ENCODE measurements around the gene LRPAP1. TPM values are rescaled to one million over a fixed set of nuclear protein-coding genes. Genes with fewer than 3 reads are reported as not detected.

Gene LRPAP1
- total RNA-seq, 1 experiment from 2014 or later, result 171 TPM

- no TSS peak for BruUV-seq (replicated peaks)
- H3K27ac ChIP-seq (ENCODE audit: low read depth, low read length, poor library complexity, severe bottlenecking), result no peak overlapping the region
- no peak overlapping the region for H3K4me3 ChIP-seq (ENCODE audit: low read depth, low read length, poor library complexity, severe bottlenecking)
- no peaks in the 10 kb centered on the region for H3K9me3 ChIP-seq (ENCODE audit: low read depth, low read length, poor library complexity, severe bottlenecking)
- H3K36me3 ChIP-seq (ENCODE audit: insufficient read depth, low read length, poor library complexity, severe bottlenecking), result no peaks in the 10 kb centered on the region
- ChIA-PET CTCF (no interaction called here), POLR2A (ENCODE audit: low non-redundant PET) (no interaction called here)
- intact Hi-C loops (cut with micrococcal nuclease; ENCODE audit: unreplicated experiment), result no loop called here
- TF ChIP-seq EZH2 (IDR thresholded peaks at IDR 0.05; ENCODE audit: borderline replicate concordance, low read depth, low read length, poor library complexity, severe bottlenecking), result no peak
- TF ChIP-seq, protein P1, sequence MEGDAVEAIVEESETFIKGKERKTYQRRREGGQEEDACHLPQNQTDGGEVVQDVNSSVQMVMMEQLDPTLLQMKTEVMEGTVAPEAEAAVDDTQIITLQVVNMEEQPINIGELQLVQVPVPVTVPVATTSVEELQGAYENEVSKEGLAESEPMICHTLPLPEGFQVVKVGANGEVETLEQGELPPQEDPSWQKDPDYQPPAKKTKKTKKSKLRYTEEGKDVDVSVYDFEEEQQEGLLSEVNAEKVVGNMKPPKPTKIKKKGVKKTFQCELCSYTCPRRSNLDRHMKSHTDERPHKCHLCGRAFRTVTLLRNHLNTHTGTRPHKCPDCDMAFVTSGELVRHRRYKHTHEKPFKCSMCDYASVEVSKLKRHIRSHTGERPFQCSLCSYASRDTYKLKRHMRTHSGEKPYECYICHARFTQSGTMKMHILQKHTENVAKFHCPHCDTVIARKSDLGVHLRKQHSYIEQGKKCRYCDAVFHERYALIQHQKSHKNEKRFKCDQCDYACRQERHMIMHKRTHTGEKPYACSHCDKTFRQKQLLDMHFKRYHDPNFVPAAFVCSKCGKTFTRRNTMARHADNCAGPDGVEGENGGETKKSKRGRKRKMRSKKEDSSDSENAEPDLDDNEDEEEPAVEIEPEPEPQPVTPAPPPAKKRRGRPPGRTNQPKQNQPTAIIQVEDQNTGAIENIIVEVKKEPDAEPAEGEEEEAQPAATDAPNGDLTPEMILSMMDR (conservative IDR thresholded peaks at IDR 0.05; ENCODE audit: low read depth, low read length), result no peak
- no peaks in the 10 kb centered on the region for H3K4me1 ChIP-seq (ENCODE audit: insufficient read depth, low read length, poor library complexity, severe bottlenecking)
- H3K27me3 ChIP-seq (replicated peaks; ENCODE audit: insufficient read depth, low read depth, low read length, poor library complexity), result no peaks in the 10 kb centered on the region
- DNase-seq (ENCODE audit: low spot score), result no peak
Observed at GRCh38 chr4:3464911-3465697, 67.1 kb downstream of the LRPAP1 start.

DNA sequence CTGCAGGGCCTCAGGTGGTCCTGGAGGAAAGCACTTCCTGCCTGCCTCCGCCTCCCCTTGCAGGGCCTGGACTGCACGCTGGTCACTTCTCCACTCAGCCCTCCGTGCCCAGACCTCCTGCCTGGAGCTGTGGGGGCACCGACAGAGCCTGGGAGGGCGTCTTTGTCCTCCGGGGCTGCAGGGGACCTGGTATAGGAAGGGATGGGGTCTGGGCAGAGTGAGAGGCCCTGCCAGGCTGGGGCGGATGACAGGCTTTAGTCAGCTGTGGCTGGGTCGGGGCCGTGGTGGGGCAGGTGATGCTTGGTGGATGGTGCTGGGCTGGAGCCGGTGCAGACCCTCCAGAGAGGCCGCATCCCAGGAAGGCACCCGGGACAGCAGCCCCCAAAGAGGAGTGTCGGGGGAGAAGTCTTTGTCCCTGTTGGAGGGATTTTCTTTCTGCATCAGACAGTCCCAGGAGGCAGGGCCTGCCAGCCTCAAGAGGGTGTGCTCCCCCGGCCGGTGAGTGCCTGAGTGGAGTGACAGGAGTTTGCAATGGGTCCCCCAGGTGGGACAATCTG is 67.8 kb downstream of the LRPAP1 start:
- Histone ChIP-seq H3K36me3 (ENCODE audit: insufficient read depth, low read length, poor library complexity, severe bottlenecking) (no peaks in the 10 kb centered on the region), H3K4me1 (ENCODE audit: insufficient read depth, low read length, poor library complexity, severe bottlenecking) (no peaks in the 10 kb centered on the region), H3K27ac (ENCODE audit: low read depth, low read length, poor library complexity, severe bottlenecking) (no peak overlapping the region), H3K4me3 (ENCODE audit: low read depth, low read length, poor library complexity, severe bottlenecking) (no peak overlapping the region), H3K9me3 (ENCODE audit: low read depth, low read length, poor library complexity, severe bottlenecking) (no peaks in the 10 kb centered on the region), H3K27me3 (replicated peaks; ENCODE audit: insufficient read depth, low read depth, low read length, poor library complexity) (no peaks in the 10 kb centered on the region)
- no TSS peak for BruUV-seq (replicated peaks)
- CTCF ChIA-PET, result no interaction called here
- TF ChIP-seq EZH2 (IDR thresholded peaks at IDR 0.05; ENCODE audit: borderline replicate concordance, low read depth, low read length, poor library complexity, severe bottlenecking), result no peak
- TF ChIP-seq, protein P1 (conservative IDR thresholded peaks at IDR 0.05; ENCODE audit: low read depth, low read length), result no peak
- DNase-seq (ENCODE audit: low spot score), result no peak
- POLR2A ChIA-PET (ENCODE audit: low non-redundant PET), result no interaction called here
- intact Hi-C loops (cut with micrococcal nuclease; ENCODE audit: unreplicated experiment), result no loop called here

- CTCF ChIA-PET, result no interaction called here
- no peaks in the 10 kb centered on the region for H3K27me3 ChIP-seq (replicated peaks; ENCODE audit: insufficient read depth, low read depth, low read length, poor library complexity)
- POLR2A ChIA-PET (ENCODE audit: low non-redundant PET), result no interaction called here
Observed at GRCh38 chr4:3463556-3464348, 68.5 kb downstream of the LRPAP1 start.

More at GRCh38 chr4:3463556-3464348, 68.5 kb downstream of the LRPAP1 start:
- no peak overlapping the region for H3K4me3 ChIP-seq (ENCODE audit: low read depth, low read length, poor library complexity, severe bottlenecking)
- no peaks in the 10 kb centered on the region for H3K36me3 ChIP-seq (ENCODE audit: insufficient read depth, low read length, poor library complexity, severe bottlenecking)
- BruUV-seq (replicated peaks), result no TSS peak
- DNase-seq (ENCODE audit: low spot score), result no peak
- no peaks in the 10 kb centered on the region for H3K9me3 ChIP-seq (ENCODE audit: low read depth, low read length, poor library complexity, severe bottlenecking)
- no peak overlapping the region for H3K27ac ChIP-seq (ENCODE audit: low read depth, low read length, poor library complexity, severe bottlenecking)
- intact Hi-C loops (cut with micrococcal nuclease; ENCODE audit: unreplicated experiment), result no loop called here
- H3K4me1 ChIP-seq (ENCODE audit: insufficient read depth, low read length, poor library complexity, severe bottlenecking), result no peaks in the 10 kb centered on the region
- TF ChIP-seq EZH2 (IDR thresholded peaks at IDR 0.05; ENCODE audit: borderline replicate concordance, low read depth, low read length, poor library complexity, severe bottlenecking), result no peak
- TF ChIP-seq, protein P1 (conservative IDR thresholded peaks at IDR 0.05; ENCODE audit: low read depth, low read length), result no peak
